Stimulated activated CD8-positive, alpha-beta memory T cell treated with anti-CD3 and anti-CD28 coated beads, Interleukin-15, amount 100 ng/mL, for 48 hours (primary cell): ENCODE data around the gene HMHB1.

ENCODE experiments used
- DNase-seq, 2 donors: peaks; one replicate each; pipeline ENCODE4 v3.0.0-alpha.2; 2020; ENCODE audit warnings: low read depth in 2 of 2

HMHB1 gene

GRCh38 chr5:143812085-143812705 is at the start of gene HMHB1:
Gene HMHB1 (plus strand): TSS chr5:143812161.
- DNase-seq: no peak

GRCh38 chr5:143762636-143763220 is 49.2 kb upstream of the HMHB1 start:
- no peak for DNase-seq

- no peak for DNase-seq
Measured at GRCh38 chr5:143767162-143767561, 44.8 kb upstream of the HMHB1 start.

- DNase-seq: no peak
Measured at GRCh38 chr5:143769026-143769786, 42.8 kb upstream of the HMHB1 start.

GRCh38 chr5:143770450-143770849 is 41.5 kb upstream of the HMHB1 start:
- no peak for DNase-seq

- no peak for DNase-seq
Measured at GRCh38 chr5:143771189-143771588, 40.8 kb upstream of the HMHB1 start.

- DNase-seq: no peak
Measured at GRCh38 chr5:143771602-143772001, 40.4 kb upstream of the HMHB1 start.

- DNase-seq: no peak
Measured at GRCh38 chr5:143772621-143773020, 39.3 kb upstream of the HMHB1 start.

GRCh38 chr5:143775258-143775657 is 36.7 kb upstream of the HMHB1 start:
- no peak for DNase-seq

- DNase-seq: no peak
Measured at GRCh38 chr5:143776951-143777350, 35.0 kb upstream of the HMHB1 start.

- DNase-seq: no peak
Measured at GRCh38 chr5:143779506-143779905, 32.5 kb upstream of the HMHB1 start.

- DNase-seq: no peak
Measured at GRCh38 chr5:143781993-143782520, 29.9 kb upstream of the HMHB1 start.

- DNase-seq: no peak
Measured at GRCh38 chr5:143782588-143783386, 29.2 kb upstream of the HMHB1 start.

- DNase-seq: no peak
Measured at GRCh38 chr5:143788401-143788800, 23.6 kb upstream of the HMHB1 start.

GRCh38 chr5:143790457-143791112 is 21.4 kb upstream of the HMHB1 start:
- no peak for DNase-seq

GRCh38 chr5:143791848-143792731 is 19.9 kb upstream of the HMHB1 start:
- no peak for DNase-seq

GRCh38 chr5:143793249-143793648 is 18.7 kb upstream of the HMHB1 start:
- DNase-seq: no peak

- no peak for DNase-seq
Measured at GRCh38 chr5:143796125-143796524, 15.8 kb upstream of the HMHB1 start.

GRCh38 chr5:143796753-143797152 is 15.2 kb upstream of the HMHB1 start:
- DNase-seq: no peak

GRCh38 chr5:143800715-143801114 is 11.2 kb upstream of the HMHB1 start:
- DNase-seq: no peak
